K562 treated with DMSO at 1 percent for 4 hours (cell line): ENCODE measurements around the gene MDP1. TPM values are rescaled to one million over a fixed set of nuclear protein-coding genes. Genes with fewer than 3 reads are reported as not detected.

Source experiments
- total RNA-seq: library from RNA; unstranded; fragments of 300-600 nt; gene quantifications from 2 replicates; pipeline ENCODE4 v1.2.3, GENCODE V29; 2022; ENCODE audit not compliant: insufficient read depth

MDP1 gene
- total RNA-seq = 7.5 and 10.8 TPM in 2 replicates

DNA sequence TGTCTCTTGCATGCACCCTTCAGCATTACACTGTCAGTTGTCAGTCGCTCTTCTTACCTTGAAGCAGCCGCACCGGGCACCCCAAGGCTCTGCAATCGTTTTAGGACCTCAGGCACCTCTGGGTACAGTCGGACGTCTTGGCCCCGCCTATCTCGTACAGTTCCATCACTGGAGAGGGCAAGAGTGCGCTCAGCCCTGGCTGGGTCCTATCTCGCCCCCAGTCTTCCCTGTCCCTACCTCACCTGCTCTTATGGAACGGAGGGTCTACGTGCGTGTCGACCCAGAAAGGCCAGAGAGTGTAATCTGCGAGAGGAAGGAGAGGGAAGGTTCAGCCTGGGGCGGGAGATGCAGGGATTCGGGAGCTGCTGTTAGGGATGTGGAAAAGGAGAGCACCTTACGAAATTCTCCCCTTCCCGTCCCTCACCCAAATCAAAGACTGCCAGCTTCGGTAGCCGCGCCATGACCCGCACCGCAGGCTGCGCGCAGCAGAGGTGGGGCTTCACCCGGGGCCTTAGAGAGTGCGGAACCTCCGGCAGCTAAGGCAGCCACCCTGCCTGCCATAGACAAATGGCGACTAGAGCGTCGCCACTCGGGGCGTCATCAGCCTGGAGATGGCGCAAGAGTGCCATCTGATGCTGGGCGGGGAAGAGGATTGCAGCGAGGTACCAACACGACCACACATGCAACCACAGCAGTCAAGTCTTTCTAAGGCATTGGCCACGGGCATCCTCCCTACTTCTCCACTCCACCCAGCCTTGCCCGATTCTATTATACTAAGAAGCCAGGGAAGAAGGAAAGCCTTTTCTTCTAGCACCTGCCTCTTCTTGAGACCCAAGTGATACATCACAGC, at the start of gene MDP1:
Gene MDP1 (minus strand): TSS at position 572 of the 850 bp plus-strand sequence. CDS start 111 bp downstream, at position 461.

DNA sequence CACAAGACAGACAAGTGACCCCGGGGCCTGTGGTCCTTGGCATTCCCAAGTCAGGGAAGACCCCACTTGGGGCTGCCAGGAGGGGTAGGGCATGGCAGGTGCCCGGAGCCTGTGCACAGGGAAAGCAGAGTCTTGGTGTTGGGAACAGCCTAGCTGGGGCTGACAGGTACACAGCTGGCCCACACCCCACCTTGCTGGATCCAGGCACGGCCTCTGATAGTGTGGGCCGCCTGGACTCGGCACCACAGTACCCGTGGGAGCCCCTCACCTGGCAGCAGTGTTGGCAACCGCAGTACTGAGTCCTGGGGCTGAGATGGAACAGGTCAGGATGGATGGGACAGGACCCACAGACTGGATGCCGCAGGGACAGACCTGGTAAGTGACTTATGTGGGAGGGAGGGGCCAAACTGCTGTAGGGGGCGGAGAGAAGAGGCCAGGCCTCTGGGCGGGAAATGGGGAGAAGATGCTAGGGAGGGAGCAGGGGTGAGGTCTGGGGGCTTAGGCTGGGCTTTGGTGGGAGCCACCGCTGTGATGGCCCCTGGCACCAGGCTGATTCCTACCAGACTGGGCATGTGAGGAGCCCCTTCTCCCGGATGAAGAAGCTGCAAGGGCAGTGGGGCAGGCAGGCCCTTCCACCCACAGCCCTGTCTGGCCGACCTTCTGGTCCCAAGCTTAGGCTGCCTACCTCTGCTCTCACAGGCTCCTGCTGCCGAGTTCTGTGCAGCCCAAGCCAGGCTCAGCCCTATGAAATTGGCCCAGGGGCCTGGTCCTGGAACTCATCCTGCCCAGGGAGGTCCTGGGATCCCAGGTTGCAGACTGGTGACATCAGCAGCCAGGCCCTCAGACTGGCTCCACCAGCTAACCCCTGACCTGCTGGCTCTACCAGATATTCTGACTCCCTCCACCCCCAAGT, 47.2 kb upstream of the MDP1 start, which contains the start of gene TGM1:
Gene TGM1 (minus strand): TSS at position 357 of the 913 bp plus-strand sequence. CDS start 825 bp downstream, outside the sequence.

DNA sequence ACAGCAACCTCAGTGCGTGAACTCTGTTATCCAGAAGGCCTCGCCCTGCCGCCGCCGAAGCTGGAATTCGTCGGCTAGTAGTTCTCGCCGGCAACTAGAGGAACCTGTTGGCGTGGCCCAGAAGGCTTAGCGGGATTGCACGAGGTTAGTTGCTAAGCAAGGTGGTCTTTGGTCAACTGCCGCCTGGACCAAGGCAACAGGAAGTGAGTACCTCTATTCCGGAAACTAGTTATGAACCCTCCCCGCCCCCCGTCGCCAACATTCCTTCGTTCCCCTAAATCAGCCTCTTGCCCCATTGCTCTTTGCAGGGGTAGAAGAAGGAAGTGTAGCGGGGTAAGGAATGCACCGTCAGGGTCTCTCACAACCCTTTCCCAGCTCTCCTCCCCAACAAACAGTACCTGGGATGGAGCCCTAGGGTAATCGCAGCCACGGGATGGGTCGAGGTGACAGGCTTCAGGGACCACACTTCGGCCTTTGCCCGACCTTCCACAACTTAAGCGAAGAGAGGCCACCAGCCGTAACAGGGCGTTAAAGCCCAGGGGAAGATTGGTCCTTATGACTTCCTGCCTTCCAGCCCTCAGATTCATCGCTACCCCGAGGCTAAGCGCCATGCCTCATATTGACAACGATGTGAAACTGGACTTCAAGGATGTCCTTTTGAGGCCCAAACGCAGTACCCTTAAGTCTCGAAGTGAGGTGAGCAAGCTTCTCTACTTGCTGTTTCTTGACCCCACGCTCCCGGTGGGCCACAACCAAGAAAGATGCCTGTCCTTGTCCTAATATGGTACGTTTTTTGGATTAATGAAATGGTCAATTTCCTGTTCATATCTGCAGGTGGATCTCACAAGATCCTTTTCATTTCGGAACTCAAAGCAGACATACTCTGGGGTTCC, 17.0 kb upstream of the MDP1 start, which contains the start of gene GMPR2:
Gene GMPR2 (plus strand): TSS at position 285 of the 893 bp plus-strand sequence. CDS start 325 bp downstream, at position 610.

DNA sequence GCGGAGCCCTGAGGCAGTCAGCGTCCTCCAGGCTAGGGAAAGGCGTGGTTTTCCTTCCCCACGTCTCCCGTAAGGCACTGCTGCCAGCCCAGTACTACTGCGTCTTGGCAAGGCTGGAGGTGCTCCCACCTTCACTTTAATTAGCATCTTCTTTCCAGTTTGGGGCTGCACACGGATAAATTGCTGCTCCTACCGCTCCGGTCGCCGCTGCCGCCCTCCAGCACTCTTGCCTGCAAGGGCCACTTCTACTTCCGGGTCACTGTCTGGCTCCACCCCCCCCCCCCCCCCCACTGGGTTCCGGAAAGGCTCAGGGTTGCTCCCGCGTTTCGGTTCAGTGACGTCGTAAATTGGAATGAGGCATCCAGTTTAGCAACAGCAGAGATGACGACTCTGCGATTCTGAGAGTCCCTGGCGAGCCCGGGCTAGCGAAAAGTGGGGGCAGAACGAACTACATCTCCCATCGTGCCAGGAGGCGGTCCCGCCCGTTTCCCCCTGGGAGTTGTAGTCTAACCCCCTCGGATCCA, 16.3 kb upstream of the MDP1 start, which contains the start of gene NEDD8:
Gene NEDD8 (minus strand): TSS at position 247 of the 524 bp plus-strand sequence. CDS start 100 bp downstream, at position 147.

DNA sequence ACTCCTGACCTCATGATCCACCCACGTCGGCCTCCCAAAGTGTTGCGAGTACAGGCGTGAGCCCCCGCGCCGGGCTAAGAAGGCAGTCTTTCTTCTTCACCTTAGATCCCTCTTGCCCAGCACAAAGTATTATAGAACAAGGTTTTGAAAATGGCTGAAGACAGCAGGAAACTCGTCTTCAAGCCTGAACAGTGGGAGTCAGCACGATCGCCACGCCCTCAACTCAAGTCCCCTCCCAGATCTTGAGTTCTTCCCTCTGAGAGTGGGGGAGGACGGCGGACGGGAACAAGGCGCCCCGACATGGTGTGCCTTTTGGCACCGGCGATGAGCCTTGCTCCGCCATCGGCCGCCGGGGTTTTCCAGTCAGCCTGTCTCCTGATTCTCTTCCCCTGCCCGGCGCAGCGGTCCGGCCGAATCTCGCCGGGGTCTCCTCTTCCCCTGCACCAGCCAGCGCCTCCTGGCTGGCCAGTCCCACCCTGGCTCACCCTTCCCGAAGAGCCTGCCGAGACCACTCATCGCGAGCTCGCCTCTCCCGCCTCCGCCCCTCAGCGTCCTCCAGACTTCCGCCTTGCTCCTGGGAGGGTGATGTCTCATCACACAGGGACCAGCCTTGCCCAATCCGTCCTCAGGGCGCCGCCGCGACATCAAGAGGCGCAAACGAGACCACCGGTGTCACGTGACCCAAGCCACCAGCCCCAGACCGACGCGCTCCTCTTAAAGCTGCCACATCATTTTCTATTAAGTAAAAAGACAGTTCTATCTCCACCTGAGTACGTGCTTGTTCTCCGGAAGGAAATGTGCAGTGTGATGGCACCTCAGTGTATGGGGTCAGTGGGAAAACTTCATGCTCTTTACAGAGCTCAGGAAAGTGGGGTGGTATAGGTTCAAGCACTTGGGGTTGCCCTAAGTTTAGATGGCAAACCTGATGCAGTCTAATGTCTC, 2.7 kb downstream of the MDP1 start, which contains the start of gene CHMP4A:
Gene CHMP4A (minus strand): TSS at position 565 of the 942 bp plus-strand sequence. CDS start 49 bp downstream, at position 516.

DNA sequence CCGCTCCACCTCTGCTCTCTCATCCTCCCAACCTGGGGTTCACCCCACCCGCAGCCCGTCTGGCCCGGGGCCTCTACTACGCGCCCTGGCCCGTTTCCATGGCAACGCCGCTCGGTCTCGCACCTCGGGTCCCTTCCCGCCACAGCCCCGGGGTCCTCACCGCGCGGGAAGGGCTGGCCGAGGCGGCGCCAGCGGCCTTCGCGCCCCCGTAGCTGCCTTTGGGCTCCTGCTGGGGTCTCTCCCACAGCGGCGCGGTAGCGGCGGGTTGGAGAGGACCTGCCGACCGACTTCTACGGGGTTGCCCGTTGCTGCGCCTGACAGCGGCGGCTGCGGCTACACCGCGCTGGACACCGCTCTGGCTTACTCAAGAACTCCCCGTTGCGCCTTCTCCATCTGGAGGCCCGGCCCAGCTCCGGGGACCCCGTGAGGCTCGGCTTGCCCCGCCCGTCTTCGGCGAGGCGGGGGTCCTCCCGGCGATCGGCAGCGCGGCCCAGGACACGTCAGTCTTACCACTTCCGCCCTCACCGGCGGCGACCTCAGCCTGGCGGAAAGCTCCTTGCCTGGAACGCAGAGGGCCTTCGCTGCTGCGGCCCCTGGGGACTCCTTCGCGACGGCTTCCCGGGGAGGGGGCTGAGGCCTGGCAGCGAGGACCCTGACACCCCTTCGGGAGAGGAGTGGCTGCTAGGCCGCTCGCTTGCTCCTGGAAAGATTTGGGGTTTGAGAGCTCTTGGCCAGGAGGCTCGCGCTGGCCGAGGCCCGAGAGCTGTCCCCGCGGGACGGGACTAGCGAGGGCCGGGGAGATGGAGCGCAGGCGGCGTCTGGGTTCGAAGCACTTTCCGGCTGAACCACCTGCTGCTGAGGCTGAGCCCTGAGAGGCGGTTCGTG, 20.4 kb downstream of the MDP1 start, which contains the start of gene TM9SF1:
Gene TM9SF1 (minus strand): TSS at position 256 of the 885 bp plus-strand sequence. CDS start 422 bp downstream, outside the sequence.

DNA sequence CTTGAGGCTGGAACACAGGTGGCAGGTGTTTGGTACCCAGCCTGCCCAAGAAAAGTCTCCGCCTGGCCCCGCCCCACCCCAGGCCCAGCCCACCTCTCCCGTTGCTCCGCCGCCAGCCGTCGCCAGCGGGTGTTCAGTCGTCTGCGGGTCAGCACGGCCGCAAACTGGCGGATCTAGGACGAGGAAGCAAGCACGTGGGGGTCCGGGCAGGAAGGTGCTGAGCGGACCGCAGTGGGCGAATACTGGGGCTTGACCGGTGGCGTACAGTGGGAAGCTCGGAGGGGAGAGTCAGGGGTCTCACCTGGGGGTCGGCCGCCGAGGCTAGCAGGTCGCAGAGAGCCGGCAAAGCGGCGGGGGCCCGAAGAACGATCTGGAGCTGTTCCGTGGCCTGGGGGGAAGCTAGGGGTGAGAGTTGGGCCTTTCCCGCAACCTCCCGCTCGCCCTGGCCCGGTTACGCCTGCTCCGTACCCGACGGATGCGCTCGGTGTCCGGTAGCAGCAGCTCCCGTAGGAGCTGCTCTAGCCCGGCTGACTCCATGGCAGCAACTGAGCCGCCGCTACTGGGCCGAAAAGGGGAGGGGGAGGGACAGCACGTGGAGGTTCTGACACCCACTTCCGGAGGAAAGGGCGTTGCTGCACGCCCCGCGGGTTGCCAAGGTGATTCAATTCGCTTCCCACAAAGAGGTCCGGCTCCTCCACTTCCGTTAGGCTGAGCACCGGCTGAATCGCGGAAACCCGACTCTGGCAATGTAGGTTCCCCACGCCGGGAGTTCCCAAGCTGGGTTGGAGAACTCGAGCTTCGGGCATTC, 27.4 kb downstream of the MDP1 start, which contains the start of gene IPO4:
Gene IPO4 (minus strand): TSS at position 566 of the 808 bp plus-strand sequence. CDS start 29 bp downstream, at position 537.

DNA sequence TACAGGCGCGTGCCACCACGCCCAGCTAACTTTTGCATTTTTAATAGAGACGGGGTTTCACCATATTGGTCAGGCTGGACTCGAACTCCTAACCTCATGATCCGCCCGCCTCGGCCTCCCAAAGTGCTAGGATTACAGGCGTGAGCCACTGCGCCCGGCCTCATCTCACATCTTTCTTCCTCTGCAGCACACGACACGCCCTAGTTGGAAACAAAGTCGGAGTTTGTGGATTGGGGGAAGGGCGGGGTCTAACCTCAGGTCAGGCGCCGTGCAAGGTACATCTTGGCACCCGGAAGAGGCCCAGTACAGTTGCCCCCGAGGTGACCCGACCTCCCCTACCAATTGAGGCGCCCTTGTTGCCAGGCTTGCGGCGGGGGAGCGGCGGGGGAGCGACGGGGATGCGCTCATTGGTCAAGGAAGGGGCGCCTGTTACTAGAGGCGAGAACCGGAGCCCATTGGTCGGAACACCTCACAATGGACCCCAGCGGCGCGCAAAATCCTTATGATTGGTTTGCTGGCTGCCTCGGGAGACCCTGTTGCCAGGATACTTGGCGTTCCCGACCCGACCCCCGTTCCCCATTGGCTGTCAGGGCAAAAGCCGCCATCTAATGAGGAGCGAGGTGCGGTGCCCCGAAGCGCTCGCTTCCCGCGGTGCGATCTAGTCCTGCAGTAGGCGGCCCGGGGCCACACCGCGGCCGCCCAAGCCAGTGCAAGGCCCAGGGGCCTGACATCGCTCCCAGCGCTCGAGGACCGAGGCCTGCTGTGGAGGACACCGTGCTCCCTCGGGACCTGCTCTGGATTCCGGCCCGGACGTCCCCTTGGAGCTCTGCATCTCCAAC, 44.2 kb downstream of the MDP1 start, which contains the start of gene REC8:
Gene REC8 (plus strand): TSS at position 659 of the 839 bp plus-strand sequence. CDS start 473 bp downstream, outside the sequence.

Other genes with a start within 250 kb of the MDP1 start
- gene DHRS4L2, start 227.1 kb downstream of the MDP1 start, total RNA-seq = 29.4 and 38.8 TPM in 2 replicates
- 0.24 TPM in 1 of 2 replicates, not detected in the other for gene CARMIL3, start 164.1 kb downstream of the MDP1 start, total RNA-seq
- not detected in 2 replicates for gene CPNE6, start 144.5 kb downstream of the MDP1 start, total RNA-seq
- gene PCK2, start 121.8 kb downstream of the MDP1 start, total RNA-seq = 99.4 and 112 TPM in 2 replicates
- gene DCAF11, start 101.3 kb downstream of the MDP1 start, total RNA-seq = 31.4 and 39.2 TPM in 2 replicates
- 3.2 and 4.1 TPM in 2 replicates for gene NRL, start 101.1 kb downstream of the MDP1 start, total RNA-seq
- not detected in 2 replicates for gene FITM1, start 85.4 kb downstream of the MDP1 start, total RNA-seq
- gene PSME1, start 79.9 kb downstream of the MDP1 start, total RNA-seq = 171 and 172 TPM in 2 replicates
- 29.6 and 36.4 TPM in 2 replicates for gene EMC9, start 74.5 kb downstream of the MDP1 start, total RNA-seq
- 160 and 167 TPM in 2 replicates for gene PSME2, start 69.5 kb downstream of the MDP1 start, total RNA-seq
- 17.0 and 21.3 TPM in 2 replicates for gene RNF31, start 68.6 kb downstream of the MDP1 start, total RNA-seq
- gene IRF9, start 54.8 kb downstream of the MDP1 start, total RNA-seq = 9.3 and 20.9 TPM in 2 replicates
- gene REC8, start 44.0 kb downstream of the MDP1 start, total RNA-seq = 5.1 and 7.1 TPM in 2 replicates
- gene IPO4, start 27.2 kb downstream of the MDP1 start, total RNA-seq = 23.4 and 27.8 TPM in 2 replicates
- 16.4 and 22.0 TPM in 2 replicates for gene TM9SF1, start 20.6 kb downstream of the MDP1 start, total RNA-seq
- 1.1 and 2.2 TPM in 2 replicates for gene TSSK4, start 10.4 kb downstream of the MDP1 start, total RNA-seq
- 57.8 and 78.5 TPM in 2 replicates for gene CHMP4A, start 2.6 kb downstream of the MDP1 start, total RNA-seq
- gene NEDD8, start 16.3 kb upstream of the MDP1 start, total RNA-seq = 140 and 150 TPM in 2 replicates
- gene GMPR2, start 16.9 kb upstream of the MDP1 start, total RNA-seq = 55.3 and 68.0 TPM in 2 replicates
- 15.0 and 16.1 TPM in 2 replicates for gene TINF2, start 26.6 kb upstream of the MDP1 start, total RNA-seq
- gene TGM1, start 47.1 kb upstream of the MDP1 start, total RNA-seq = 0.88 and 1.5 TPM in 2 replicates
- 15.3 and 18.0 TPM in 2 replicates for gene RABGGTA, start 55.5 kb upstream of the MDP1 start, total RNA-seq
- 22.2 and 26.0 TPM in 2 replicates for gene DHRS1, start 83.7 kb upstream of the MDP1 start, total RNA-seq
- gene NOP9, start 83.8 kb upstream of the MDP1 start, total RNA-seq = 4.7 and 6.1 TPM in 2 replicates
- not detected in 2 replicates for gene CIDEB, start 91.9 kb upstream of the MDP1 start, total RNA-seq
- 2.2 and 6.4 TPM in 2 replicates for gene LTB4R2, start 94.1 kb upstream of the MDP1 start, total RNA-seq
- gene LTB4R, start 95.4 kb upstream of the MDP1 start, total RNA-seq = 4.0 and 5.3 TPM in 2 replicates
- gene ADCY4, start 119.0 kb upstream of the MDP1 start, total RNA-seq = 0.59 TPM in 1 of 2 replicates, not detected in the other
- gene RIPK3, start 123.9 kb upstream of the MDP1 start, total RNA-seq = not detected in 2 replicates
- 2.9 and 5.1 TPM in 2 replicates for gene NFATC4, start 152.1 kb upstream of the MDP1 start, total RNA-seq
- 0.94 and 1.3 TPM in 2 replicates for gene NYNRIN, start 182.9 kb upstream of the MDP1 start, total RNA-seq
- 0.71 TPM in 1 of 2 replicates, not detected in the other for gene CBLN3, start 213.6 kb upstream of the MDP1 start, total RNA-seq
- 24.9 and 30.8 TPM in 2 replicates for gene KHNYN, start 213.9 kb upstream of the MDP1 start, total RNA-seq
- 51.9 and 69.4 TPM in 2 replicates for gene SDR39U1, start 226.7 kb upstream of the MDP1 start, total RNA-seq